T47D (cell line): Measurements from ENCODE around the gene GOLGB1.
"Not testable (repeated sequence)": the region's sequence is repeated elsewhere in the genome, so short reads cannot be mapped to it uniquely, and the experiment has no call there.

Experiments used
- DNase-seq, 2 experiments: peaks; one replicate each; pipeline versions ENCODE4 v3.0.0 to v3.0.0-alpha.2; 2011 to 2012; ENCODE audit warnings: low read depth in 1 of 2, low spot score in 1 of 2
- JUND ChIP-seq: IDR thresholded peaks from 2 replicates; pipeline ENCODE4 v1.6.1; 2012; ENCODE audit warnings: low read depth
- in situ Hi-C: cut with HindIII; loops from 2 replicates; pipeline ENCODE4 v1.10.0; 2016; ENCODE audit warnings: low sequenced_read_pairs, low pct_unique_long_range_greater_than_20kb

Gene GOLGB1, protein sequence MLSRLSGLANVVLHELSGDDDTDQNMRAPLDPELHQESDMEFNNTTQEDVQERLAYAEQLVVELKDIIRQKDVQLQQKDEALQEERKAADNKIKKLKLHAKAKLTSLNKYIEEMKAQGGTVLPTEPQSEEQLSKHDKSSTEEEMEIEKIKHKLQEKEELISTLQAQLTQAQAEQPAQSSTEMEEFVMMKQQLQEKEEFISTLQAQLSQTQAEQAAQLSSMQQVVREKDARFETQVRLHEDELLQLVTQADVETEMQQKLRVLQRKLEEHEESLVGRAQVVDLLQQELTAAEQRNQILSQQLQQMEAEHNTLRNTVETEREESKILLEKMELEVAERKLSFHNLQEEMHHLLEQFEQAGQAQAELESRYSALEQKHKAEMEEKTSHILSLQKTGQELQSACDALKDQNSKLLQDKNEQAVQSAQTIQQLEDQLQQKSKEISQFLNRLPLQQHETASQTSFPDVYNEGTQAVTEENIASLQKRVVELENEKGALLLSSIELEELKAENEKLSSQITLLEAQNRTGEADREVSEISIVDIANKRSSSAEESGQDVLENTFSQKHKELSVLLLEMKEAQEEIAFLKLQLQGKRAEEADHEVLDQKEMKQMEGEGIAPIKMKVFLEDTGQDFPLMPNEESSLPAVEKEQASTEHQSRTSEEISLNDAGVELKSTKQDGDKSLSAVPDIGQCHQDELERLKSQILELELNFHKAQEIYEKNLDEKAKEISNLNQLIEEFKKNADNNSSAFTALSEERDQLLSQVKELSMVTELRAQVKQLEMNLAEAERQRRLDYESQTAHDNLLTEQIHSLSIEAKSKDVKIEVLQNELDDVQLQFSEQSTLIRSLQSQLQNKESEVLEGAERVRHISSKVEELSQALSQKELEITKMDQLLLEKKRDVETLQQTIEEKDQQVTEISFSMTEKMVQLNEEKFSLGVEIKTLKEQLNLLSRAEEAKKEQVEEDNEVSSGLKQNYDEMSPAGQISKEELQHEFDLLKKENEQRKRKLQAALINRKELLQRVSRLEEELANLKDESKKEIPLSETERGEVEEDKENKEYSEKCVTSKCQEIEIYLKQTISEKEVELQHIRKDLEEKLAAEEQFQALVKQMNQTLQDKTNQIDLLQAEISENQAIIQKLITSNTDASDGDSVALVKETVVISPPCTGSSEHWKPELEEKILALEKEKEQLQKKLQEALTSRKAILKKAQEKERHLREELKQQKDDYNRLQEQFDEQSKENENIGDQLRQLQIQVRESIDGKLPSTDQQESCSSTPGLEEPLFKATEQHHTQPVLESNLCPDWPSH (N-terminal part only)

DNA sequence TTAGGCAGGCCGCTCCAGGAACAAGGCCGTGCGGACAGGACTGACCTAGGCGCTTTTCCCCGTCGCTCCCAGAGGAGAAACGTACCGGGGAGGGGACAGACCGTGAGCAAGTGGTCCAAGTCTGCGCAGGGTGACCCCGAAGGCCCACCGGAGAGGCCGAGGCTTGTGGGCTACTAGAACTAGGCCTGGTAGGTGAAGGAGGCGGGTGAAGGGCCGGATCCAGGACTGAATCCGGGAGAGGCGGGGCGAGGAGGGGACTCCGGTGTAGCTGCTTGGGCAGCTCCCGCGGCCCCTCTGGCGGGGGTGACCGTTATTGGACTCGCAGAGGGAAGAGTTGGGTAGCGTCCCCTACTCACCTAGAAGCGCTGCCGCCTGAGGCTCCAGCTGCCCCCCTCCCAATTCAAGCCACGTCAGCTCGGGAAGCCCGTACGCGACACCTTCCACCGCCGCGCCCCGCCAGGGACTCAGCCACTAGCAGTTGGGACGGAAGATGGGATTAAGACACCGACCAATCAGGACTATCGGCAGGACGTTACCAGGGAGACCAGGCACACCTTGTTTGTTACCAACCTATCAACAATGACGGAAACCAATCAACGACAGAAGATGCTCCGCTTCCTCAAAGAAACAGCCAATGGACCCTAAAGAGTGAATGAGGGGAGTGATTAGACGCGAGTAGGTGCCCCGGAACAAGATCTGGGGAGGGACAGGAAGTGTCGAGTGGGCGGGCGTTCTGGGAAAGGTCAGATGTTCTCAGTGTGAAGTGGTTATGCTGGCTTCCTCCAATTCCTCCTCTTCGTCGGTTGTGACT is at the start of gene GOLGB1:
GOLGB1 (minus strand) TSS at position 466 of the 811 bp plus-strand sequence. CDS start 18,770 bp downstream, outside the sequence.
- in situ Hi-C loops: no loop called here
- peak; percentile 89 to 100 for DNase-seq
- no peak for TF ChIP-seq JUND

DNA sequence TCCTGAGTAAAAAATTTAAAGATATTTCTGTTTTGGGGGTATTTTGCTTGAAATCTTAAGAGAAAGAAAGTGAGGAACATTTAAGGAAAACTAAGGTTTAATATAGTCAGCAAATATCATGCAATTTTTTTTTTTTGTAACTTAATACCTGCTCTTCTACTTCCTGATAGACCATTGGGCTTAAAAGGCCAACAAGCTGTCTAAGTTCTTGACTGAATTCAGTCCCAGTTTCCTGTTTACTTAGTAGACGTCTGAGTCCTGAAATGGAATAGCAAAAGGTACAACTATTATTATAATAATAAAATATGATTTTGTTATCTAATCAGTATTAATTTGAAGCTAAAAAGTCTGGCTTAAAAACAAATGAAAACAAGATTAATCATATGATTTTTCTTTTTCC is 47.4 kb upstream of the GOLGB1 start:
- no peak for TF ChIP-seq JUND
- in situ Hi-C loops: no loop called here
- no peak for DNase-seq

DNA sequence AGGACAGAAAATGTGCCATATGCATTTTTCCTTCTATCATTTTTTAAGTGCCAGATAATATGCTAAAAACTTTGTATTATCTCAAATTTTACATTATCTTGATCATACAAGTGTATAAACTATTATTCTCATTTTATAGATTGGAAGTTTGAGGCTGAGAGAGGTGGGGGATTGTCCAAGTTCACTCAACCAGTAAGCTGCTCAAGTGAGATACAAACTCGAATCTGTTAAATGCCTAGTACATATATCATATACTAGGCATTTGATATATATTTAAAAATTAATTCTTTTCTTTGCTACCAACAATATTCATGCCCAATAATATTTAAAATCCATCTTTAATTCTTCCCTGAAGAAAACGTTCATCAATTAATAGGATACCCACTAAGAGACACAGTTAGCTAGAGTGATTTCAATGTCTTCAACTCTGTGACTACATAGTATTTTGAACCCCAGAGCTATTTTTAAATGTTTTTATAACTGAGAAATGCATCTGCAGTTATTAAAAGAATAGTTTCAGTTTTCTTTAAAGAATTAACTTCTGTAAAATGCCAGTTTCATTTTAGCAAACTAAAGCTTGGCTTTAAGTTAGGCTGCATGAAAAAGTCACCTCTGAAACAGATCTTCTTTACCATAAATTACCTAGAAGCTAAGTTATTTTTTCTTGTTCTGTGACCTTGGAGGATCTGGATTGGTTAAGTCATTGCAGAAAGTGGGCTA is 44.9 kb upstream of the GOLGB1 start:
- in situ Hi-C loops: no loop called here
- no peak for TF ChIP-seq JUND
- no peak for DNase-seq

DNA sequence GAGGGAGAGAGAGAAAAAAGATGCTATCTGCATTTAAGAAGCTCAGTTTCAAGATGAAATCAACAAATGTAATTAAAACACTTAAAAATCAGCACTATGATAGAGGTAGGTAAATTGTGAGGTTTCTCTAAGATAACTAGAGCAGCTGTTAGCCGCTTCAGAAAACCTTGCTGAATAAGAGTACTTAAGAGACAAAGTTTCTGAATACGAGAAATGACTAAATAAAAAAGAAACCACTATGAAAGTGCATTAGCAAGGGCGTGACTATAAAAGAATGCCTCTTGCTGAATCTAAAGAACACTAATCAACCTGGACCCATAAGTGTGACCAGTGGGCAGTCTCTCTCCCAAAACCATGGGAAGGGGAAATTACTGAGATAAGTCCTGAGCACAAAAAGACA is 43.5 kb upstream of the GOLGB1 start:
- DNase-seq: no peak
- no peak for TF ChIP-seq JUND
- in situ Hi-C loops: no loop called here

DNA sequence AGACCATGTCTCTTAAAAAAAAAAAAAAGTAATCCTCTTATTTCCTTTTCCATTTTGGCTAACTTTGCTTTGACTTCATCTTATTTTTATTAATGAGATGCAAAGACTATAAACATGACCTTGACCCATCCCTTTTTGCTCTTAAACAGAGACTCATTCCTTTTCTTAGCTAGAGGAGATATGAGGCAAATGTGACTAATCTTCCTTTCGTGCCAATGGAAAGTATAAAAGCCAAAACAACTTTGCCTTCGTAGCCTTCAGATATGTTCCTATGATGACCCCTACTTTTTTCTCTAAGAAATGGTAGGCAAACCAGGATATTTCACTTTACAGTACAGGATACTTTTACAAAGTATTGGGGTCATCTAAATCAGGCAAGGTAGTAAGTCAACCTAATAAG is 36.9 kb upstream of the GOLGB1 start:
- no peak for DNase-seq
- no peak for TF ChIP-seq JUND
- in situ Hi-C loops: no loop called here

DNA sequence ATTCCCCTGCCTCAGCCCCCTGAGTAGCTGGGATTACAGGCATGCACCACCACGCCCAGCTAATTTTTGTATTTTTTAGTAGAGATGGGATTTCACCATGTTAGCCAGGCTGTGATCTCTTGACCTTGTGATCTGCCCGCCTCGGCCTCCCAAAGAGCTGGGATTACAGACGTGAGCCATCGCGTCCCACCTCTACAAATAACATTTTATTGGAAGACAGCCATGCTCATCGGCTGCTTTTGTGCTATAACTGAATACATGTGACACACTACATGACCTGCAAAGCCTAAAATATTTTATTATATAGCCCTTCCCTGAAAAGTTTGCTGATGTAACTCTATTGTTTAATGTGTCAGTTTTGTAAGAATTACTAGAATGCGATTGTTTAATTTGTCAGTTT is 33.2 kb upstream of the GOLGB1 start:
- in situ Hi-C loops, DNase-seq: not testable (repeated sequence)

DNA sequence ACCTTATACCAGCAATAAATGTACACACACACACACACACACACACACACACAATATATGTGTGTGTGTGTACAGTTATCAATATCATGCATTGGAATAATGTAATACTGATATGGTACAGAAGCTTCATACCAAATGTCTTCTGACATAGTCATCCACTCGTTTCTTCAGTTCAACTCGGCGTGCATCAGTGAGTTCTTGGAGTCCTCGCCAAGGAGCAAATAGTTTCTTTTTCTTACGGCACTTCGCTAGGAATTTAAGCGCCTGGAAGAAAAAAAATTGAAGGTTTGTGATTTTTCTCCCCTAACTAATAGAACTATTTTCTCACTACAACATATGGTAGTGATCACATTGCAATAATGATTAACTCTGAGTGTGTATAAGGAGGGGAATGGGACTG is 32.1 kb upstream of the GOLGB1 start:
- in situ Hi-C loops: no loop called here
- no peak for TF ChIP-seq JUND
- no peak for DNase-seq

DNA sequence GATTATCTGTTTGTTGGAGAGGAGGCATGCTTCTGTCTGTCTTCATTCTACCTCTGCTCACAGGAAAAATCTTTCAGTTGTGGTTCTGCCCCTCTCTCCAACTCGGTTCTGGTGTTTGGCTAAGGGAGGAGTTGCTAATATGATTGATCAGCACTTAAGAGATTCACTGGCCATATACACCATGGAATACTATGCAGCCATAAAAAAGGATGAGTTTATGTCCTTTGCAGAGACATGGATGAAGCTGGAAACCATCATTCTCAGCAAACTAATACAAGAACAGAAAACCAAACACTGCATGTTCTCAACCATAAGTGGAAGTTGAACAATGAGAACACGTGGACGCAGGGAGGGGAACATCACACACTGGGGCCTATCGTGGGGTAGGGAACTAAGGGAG is 25.6 kb upstream of the GOLGB1 start:
- in situ Hi-C loops, DNase-seq: not testable (repeated sequence)

DNA sequence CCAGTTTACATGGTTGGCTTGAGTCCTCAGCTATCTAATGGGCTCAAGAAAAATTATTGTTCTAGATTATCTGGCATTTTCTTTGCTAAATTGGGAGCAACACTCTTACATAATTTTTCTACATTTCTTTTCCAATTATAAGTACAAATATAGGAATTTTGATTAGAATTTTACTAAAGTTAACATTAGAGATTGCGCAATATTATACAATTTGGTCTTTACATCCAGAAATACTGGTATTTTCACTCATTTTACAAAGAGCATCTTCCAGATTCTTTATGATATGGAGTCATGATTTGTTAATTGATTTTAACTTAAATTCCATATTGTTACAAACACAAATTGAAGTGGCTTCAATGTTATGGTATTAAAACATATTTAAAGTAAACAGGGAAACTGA is 19.7 kb upstream of the GOLGB1 start:
- TF ChIP-seq JUND: no peak
- in situ Hi-C loops: no loop called here
- DNase-seq: no peak

DNA sequence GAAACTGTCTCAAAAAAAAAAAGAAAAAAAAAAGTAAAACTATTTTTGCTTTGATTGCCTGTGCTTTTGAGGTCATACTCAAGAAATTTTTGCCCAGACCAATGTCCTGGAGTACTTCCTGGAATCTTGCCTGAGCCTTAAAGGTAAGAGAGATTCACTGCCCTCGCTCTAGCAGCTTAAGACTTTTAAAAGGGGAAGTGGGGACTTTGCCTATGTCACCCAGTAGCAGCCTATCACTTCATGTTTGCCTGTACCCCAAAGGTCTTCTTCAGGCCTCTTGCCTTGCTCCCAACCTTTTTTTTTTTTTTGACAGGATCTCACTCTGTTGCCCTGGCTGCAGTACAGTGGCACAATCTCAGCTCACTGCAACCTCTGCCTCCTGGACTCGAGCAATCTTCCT is 18.9 kb upstream of the GOLGB1 start:
- TF ChIP-seq JUND: no peak
- in situ Hi-C loops: no loop called here

DNA sequence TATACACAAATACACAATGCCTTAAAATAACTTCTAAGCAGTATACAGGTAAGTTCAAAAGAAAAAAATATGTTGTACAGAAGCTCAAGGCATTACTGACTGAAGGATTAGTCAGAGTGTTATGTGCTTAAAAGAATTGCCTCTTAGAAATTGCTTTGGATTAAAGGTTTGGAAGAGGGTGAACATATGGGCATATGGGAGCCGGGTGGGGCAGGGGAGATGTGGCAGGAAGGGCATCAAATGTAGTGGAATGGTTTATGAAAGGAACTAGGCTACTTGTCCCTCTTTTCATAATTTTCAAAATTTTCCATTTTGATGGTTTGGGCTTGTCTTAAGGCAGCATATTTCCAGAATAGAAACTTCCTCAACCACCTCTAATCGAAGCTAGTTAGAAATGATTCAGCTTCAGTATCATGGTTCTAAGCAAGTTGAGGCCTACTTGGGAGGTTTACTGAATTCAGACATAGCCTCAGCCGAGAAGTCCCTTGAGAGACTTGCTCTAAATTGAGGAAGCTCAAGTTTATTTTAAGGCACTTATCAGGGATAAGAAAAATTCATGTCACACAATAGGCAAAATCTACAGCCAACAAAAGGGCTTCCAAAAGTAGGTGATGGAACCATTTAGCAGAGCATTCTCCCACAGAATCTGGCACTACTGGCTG is 10.1 kb upstream of the GOLGB1 start:
- TF ChIP-seq JUND: no peak
- no peak for DNase-seq
- in situ Hi-C loops: no loop called here

More for the DNA sequence above, 18.9 kb upstream of the GOLGB1 start:
- no peak for DNase-seq
